ENCODE results near the gene APOOL.

Gene APOOL

GRCh38 chrX:85084770-85085393, 81.2 kb downstream of the APOOL start:
- DNase-seq (ENCODE audit: low read depth): no peak

GRCh38 chrX:85089321-85089840, 85.7 kb downstream of the APOOL start:
- no peak for DNase-seq (ENCODE audit: low read depth)

GRCh38 chrX:85107407-85107806, 103.7 kb downstream of the APOOL start:
- peak; percentile 5 for DNase-seq (ENCODE audit: low read depth)

GRCh38 chrX:85108165-85108564, 104.5 kb downstream of the APOOL start:
- no peak for DNase-seq (ENCODE audit: low read depth)

- no peak for DNase-seq (ENCODE audit: low read depth)
These were observed 105.6 kb downstream of the APOOL start for GRCh38 chrX:85109235-85109634.

GRCh38 chrX:85111347-85111746, 107.7 kb downstream of the APOOL start:
- DNase-seq (ENCODE audit: low read depth): no peak

- DNase-seq (ENCODE audit: low read depth): no peak
These were observed 108.6 kb downstream of the APOOL start for GRCh38 chrX:85112293-85112692.

- DNase-seq (ENCODE audit: low read depth): no peak
These were observed 110.1 kb downstream of the APOOL start for GRCh38 chrX:85113746-85114145.

GRCh38 chrX:85114171-85114570, 110.5 kb downstream of the APOOL start:
- DNase-seq (ENCODE audit: low read depth): no peak

GRCh38 chrX:85114776-85115175, 111.1 kb downstream of the APOOL start:
- DNase-seq (ENCODE audit: low read depth): no peak

GRCh38 chrX:85115252-85115651, 111.6 kb downstream of the APOOL start:
- no peak for DNase-seq (ENCODE audit: low read depth)

- DNase-seq (ENCODE audit: low read depth): no peak
These were observed 132.7 kb downstream of the APOOL start for GRCh38 chrX:85136409-85136808.

- no peak for DNase-seq (ENCODE audit: low read depth)
These were observed 135.7 kb downstream of the APOOL start for GRCh38 chrX:85139422-85139821.

GRCh38 chrX:85140964-85141363, 137.3 kb downstream of the APOOL start:
- DNase-seq (ENCODE audit: low read depth): no peak
